ENCODE measurements around the gene COG5.

COG5 gene

GRCh38 chr7:107593025-107593410, 29.3 kb upstream of the COG5 start:
- no peaks in the 10 kb centered on the region for H3K27me3 ChIP-seq (ENCODE audit: insufficient read depth, low read length)
- H3F3A ChIP-seq (ENCODE audit: insufficient read depth, low read length), result no peaks in the 10 kb centered on the region
- H4K20me1 ChIP-seq (ENCODE audit: insufficient read depth, low read length), result no peaks in the 10 kb centered on the region
- no peak overlapping the region for H3K4me3 ChIP-seq (ENCODE audit: low read depth, low read length, poor library complexity, severe bottlenecking)
- H3K27ac ChIP-seq (ENCODE audit: low read depth, low read length, poor library complexity, severe bottlenecking), result no peak overlapping the region
- H3K4me1 ChIP-seq (ENCODE audit: insufficient read depth, low read length, severe bottlenecking), result no peaks in the 10 kb centered on the region
- no peaks in the 10 kb centered on the region for H3K9me3 ChIP-seq (ENCODE audit: low read length)
- H2AFZ ChIP-seq (ENCODE audit: low read length), result no peak overlapping the region
- no peak overlapping the region for H3K9ac ChIP-seq (ENCODE audit: low read length)
- H3K79me2 ChIP-seq (ENCODE audit: insufficient read depth, low read length), result no peaks in the 10 kb centered on the region
- no peak overlapping the region for H3K4me2 ChIP-seq (ENCODE audit: low read length)
- peaks cover 31% of the 10 kb centered on the region; the same call in 1 of the 2 replicates for H3K36me3 ChIP-seq (ENCODE audit: insufficient read depth, low read length)
- no peaks in the 10 kb centered on the region for H3K9me2 ChIP-seq (ENCODE audit: low read depth, low read length)
- TF ChIP-seq EZH2 (IDR thresholded peaks at IDR 0.05; ENCODE audit: borderline replicate concordance, low read length) (no peak), CTCF (IDR thresholded peaks at IDR 0.05; ENCODE audit: low read length) (no peak)

GRCh38 chr7:107592361-107593024, 28.8 kb upstream of the COG5 start:
- no peaks in the 10 kb centered on the region for H3K27me3 ChIP-seq (ENCODE audit: insufficient read depth, low read length)
- no peak overlapping the region for H3K4me3 ChIP-seq (ENCODE audit: low read depth, low read length, poor library complexity, severe bottlenecking)
- H4K20me1 ChIP-seq (ENCODE audit: insufficient read depth, low read length), result no peaks in the 10 kb centered on the region
- TF ChIP-seq CTCF (IDR thresholded peaks at IDR 0.05; ENCODE audit: low read length) (no peak), EZH2 (IDR thresholded peaks at IDR 0.05; ENCODE audit: borderline replicate concordance, low read length) (no peak)
- H3K27ac ChIP-seq (ENCODE audit: low read depth, low read length, poor library complexity, severe bottlenecking), result no peak overlapping the region
- no peaks in the 10 kb centered on the region for H3K9me3 ChIP-seq (ENCODE audit: low read length)
- no peak overlapping the region for H3K9ac ChIP-seq (ENCODE audit: low read length)
- H3K4me2 ChIP-seq (ENCODE audit: low read length), result no peak overlapping the region
- no peaks in the 10 kb centered on the region for H3K9me2 ChIP-seq (ENCODE audit: low read depth, low read length)
- no peak overlapping the region for H2AFZ ChIP-seq (ENCODE audit: low read length)
- peaks cover 31% of the 10 kb centered on the region; the same call in 1 of the 2 replicates for H3K36me3 ChIP-seq (ENCODE audit: insufficient read depth, low read length)
- no peaks in the 10 kb centered on the region for H3K4me1 ChIP-seq (ENCODE audit: insufficient read depth, low read length, severe bottlenecking)
- no peaks in the 10 kb centered on the region for H3K79me2 ChIP-seq (ENCODE audit: insufficient read depth, low read length)
- H3F3A ChIP-seq (ENCODE audit: insufficient read depth, low read length), result no peaks in the 10 kb centered on the region

- Histone ChIP-seq H2AFZ (ENCODE audit: low read length) (no peak overlapping the region), H3K4me3 (ENCODE audit: low read depth, low read length, poor library complexity, severe bottlenecking) (no peak overlapping the region), H3K27me3 (ENCODE audit: insufficient read depth, low read length) (no peaks in the 10 kb centered on the region), H3K9me2 (ENCODE audit: low read depth, low read length) (no peaks in the 10 kb centered on the region), H3K9ac (ENCODE audit: low read length) (no peak overlapping the region), H3K79me2 (ENCODE audit: insufficient read depth, low read length) (no peaks in the 10 kb centered on the region), H3F3A (ENCODE audit: insufficient read depth, low read length) (no peaks in the 10 kb centered on the region), H4K20me1 (ENCODE audit: insufficient read depth, low read length) (no peaks in the 10 kb centered on the region), H3K4me1 (ENCODE audit: insufficient read depth, low read length, severe bottlenecking) (no peaks in the 10 kb centered on the region), H3K9me3 (ENCODE audit: low read length) (no peaks in the 10 kb centered on the region), H3K36me3 (ENCODE audit: insufficient read depth, low read length) (peaks cover 36% of the 10 kb centered on the region), H3K27ac (ENCODE audit: low read depth, low read length, poor library complexity, severe bottlenecking) (no peak overlapping the region), H3K4me2 (ENCODE audit: low read length) (no peak overlapping the region)
- TF ChIP-seq EZH2 (IDR thresholded peaks at IDR 0.05; ENCODE audit: borderline replicate concordance, low read length), result no peak
- TF ChIP-seq CTCF (IDR thresholded peaks at IDR 0.05; ENCODE audit: low read length), result no peak
Measured at GRCh38 chr7:107591421-107591820, 27.7 kb upstream of the COG5 start.
